Suprapubic skin (tissue), 4 donors: ENCODE results near the gene GRM7.

Experiments
- CTCF ChIP-seq, 2 donors: fragments of 200-600 bp in 1 of 2; fragments of 450-650 bp in 1 of 2; sonication (generic) in 1 of 2; IDR thresholded peaks; one replicate each; pipeline ENCODE4 v1.5.1; 2016 to 2019; ENCODE audit warnings: antibody characterized with exemption in 2 of 2, mild to moderate bottlenecking in 1 of 2, moderate library complexity in 1 of 2
- POLR2A ChIP-seq, 2 donors: fragments of 450-650 bp; IDR thresholded peaks; one replicate each; pipeline ENCODE4 v1.6.1; 2017; ENCODE audit warnings: antibody characterized with exemption in 2 of 2, mild to moderate bottlenecking in 2 of 2, moderate library complexity in 2 of 2
- POLR2AphosphoS5 ChIP-seq, 3 donors: sonication (generic); formaldehyde crosslinking; IDR thresholded peaks; one replicate each; pipeline ENCODE4 v1.6.1; 2017; ENCODE audit warnings: antibody characterized with exemption in 3 of 3

GRCh38 chr3:7285505-7285904, 424.6 kb downstream of the GRM7 start:
- no peak for TF ChIP-seq POLR2A (IDR thresholded peaks at IDR 0.05)
- TF ChIP-seq CTCF (IDR thresholded peaks at IDR 0.05): no peak
- TF ChIP-seq POLR2AphosphoS5 (IDR thresholded peaks at IDR 0.05): no peak
